COLO668 (cell line): ENCODE measurements around the gene HCN4.
A peak's percentile ranks its signal among the peaks of the same experiment; 100 is the strongest.

Experiments
- DNase-seq: peaks from one replicate; lab custom pipeline; 2025; ENCODE audit not compliant: unreplicated experiment; lab: John Stamatoyannopoulos, UW

Gene HCN4

DNA sequence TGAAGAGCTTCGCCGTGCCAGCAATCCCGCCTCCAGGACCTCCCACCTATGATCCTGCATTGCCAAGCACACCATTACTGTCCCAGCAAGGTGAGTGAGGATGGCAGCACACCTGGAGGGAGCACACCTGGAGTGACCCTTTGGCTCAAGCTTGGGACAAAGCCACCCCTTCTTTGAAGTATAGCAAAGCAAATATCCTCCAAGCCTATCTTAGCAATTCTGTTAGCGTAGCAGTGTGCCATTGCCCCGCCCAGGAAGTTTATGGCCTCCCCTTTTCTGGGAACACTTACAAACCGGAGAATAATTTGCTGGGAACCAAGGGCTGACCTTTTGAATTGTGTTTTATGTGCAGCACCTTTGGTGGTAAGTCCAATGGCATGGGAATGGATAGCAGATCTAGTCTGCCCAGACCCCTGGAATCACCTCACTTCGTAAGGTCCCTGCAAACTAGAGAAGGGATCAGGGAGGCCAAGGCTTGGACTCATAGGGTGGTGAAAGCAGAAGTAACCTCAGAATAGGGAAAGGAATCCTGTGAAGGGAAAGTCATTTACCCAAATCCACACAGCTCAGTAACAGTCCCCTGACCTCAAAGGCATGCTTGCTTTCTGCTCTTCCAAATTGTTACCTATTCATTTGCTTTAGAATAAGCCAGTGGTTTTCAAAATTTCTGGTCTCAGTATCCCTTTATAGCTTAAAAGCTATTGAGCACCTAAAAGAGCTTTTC, 70.1 kb downstream of the HCN4 start:
- no peak for DNase-seq

DNA sequence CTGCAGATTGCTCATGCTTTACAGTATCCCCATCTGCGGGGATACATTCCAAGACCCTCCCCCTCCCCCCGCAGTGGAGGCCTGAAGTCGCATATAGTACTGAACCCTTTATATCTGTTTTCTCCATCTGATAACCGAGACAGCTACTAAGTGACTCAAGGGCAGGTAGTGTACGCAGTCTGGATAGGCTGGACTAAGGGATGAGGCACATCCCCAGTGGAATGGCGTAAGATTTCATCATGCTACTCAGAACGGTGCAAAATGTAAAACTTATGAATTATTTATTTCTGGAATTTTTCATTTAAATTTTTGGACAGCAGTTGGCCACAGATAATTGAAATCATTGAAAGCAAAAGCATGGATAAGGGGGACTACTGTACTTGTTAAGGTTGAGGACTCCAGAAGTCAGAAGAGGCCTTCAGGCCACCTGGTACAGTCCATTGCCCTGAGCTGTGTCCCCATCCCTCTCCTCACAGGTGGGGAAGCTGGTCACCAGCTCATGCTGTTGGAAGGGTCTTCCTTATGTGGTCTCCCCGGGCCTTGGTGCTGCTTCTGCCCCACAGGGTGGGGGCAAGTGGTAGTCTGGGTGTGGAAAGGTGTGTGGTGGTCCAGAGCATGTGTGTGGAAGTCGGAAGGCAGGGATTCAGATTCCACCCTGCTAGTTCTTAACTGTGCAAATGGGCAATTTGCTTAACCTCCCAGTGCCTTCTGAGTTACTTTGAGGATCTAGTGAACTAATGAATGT, 72.0 kb downstream of the HCN4 start:
- DNase-seq = no peak

GRCh38 chr15:73295630-73296286, 73.0 kb downstream of the HCN4 start:
- no peak for DNase-seq

- DNase-seq = no peak
Observed at GRCh38 chr15:73293773-73294172, 75.0 kb downstream of the HCN4 start.

- no peak for DNase-seq
Observed at GRCh38 chr15:73291441-73291840, 77.3 kb downstream of the HCN4 start.

- DNase-seq = no peak
Observed at GRCh38 chr15:73287019-73287418, 81.7 kb downstream of the HCN4 start.

DNA sequence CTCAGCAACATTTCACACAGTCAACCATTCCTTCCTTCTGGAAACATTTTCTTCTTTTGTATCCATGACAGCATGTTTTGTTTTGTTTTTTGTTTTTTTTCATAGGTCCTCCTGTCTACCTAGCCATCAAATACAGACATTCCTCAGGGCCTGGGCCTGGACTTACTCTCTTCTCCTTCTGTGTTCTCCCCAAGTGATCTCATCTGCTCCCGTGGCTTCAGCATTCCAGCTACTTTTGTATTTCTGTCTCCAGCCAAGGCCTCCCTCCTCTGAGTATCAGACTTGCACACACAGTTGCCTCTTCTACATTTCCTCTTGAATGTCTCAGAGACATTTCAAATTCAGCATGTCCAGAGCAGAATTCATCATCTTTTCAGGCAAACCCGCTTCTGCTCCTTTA, 82.4 kb downstream of the HCN4 start:
- DNase-seq = no peak

GRCh38 chr15:73284090-73284716, 84.6 kb downstream of the HCN4 start:
- DNase-seq = no peak

DNA sequence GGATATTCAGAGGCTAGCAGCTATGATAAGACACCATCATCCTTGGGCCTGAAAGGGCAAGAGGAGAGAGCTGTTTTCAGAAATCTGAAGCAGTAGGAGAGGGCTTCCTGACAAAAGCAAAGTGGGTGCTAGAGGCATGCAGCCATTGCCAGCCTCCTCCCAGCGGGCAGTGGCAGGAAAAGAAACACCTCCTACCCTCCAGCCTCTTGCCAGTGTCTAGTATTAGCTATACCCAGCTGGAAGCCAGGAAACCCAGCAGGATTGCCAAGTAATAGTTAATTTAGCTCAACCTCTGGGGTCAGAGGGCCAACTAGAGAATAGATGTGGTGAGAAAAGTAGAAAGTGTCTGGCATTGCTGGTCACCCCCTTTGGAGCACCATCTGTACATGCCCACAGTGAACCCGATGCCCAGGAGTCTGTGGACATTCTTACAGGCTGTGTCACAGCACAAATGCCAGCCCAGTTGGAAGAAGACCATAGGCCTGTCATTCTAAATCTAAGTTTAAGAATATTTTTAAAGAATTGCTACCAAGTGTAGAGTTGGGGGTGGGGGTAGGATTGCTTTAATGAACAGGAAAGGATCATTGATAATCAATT, 85.3 kb downstream of the HCN4 start:
- no peak for DNase-seq

DNA sequence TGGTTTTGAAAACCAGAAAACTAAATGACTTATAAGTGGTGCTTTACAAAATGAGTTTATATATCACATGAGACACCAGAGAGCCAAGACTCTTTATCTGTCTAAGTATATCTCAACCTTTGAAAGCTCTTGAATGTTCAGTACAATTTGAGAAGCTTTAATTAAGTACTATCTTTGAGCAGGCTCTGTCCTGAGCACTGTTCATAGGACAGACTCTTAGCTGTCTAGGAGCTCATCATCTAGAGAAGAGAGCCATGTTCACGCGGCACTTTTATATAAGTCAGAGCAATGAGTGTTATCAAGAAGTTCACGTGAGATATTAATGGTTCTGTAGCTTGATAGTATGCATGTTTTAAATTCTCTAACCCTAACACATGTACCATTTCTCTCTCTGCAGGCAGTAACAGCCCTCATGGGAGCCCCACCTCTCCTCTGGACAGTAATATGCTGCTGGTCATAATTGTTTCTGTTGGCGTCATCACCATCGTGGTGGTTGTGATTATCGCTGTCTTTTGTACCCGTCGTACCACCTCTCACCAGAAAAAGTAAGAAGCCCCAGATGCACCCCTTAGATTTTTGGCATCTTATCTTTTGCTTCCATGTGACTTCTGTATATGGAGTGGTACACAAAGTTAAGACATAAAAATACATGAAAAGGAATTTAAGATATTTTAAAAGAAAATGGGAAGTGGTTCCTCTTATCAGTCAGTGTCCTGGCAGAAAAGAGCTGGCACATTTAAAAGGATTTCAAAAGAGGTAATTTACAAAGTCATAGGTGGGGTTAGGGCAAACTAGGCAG, 86.0 kb downstream of the HCN4 start:
- no peak for DNase-seq

DNA sequence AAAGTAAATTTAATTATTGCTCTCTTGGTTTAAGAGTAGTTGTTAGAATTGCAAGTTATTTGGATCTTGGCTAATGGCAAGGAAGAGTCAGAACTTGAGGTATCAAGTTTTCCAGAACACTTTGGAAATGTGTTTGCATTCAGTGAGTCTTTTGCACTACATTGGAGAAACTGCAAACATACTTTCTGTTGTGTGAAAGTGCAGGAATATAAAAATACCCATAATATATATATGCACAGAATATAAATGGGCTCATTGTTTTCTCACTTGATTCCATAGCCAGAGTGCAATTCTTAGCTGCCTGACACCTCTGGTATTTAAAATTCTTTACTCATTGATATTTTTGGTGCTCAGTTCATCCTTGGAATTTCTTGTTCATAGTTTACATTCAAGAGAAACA, 92.9 kb downstream of the HCN4 start:
- DNase-seq = no peak

DNA sequence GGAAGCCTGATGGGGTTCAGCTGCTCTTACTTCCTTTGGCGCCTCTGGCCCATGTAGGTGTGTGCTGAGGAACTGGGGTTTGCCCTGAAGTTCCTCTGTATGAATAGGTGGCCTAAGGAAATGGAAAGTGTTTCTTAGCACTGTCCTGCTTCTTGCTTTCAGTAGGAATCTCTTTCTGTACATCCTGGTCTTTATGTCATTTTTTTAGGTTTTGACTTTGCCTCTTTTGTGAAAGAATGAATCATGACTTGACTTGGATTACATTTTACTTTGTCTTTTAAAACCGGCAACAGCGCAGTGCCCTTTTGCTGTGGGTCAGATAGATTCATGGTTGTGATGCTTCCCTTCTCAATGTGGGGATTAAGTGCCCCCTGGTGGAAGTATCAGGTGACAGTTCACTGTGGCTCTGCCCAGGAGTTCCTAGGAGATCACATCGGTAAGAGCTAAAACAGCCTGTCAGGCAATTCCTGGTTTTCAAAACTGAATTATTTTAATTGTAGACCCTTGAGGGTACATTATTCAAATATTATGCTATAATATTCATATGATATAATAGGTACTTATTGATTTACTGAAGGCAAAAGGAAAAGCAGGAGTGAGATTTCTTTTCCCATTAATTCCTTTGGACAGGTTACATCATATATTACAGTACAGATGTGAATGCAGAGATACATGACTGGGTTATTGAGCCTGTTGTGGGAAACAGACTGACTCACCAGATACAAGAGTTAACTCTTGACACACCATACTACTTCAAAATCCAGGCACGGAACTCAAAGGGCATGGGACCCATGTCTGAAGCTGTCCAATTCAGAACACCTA, 95.4 kb downstream of the HCN4 start:
- DNase-seq = peak; percentile 50

DNA sequence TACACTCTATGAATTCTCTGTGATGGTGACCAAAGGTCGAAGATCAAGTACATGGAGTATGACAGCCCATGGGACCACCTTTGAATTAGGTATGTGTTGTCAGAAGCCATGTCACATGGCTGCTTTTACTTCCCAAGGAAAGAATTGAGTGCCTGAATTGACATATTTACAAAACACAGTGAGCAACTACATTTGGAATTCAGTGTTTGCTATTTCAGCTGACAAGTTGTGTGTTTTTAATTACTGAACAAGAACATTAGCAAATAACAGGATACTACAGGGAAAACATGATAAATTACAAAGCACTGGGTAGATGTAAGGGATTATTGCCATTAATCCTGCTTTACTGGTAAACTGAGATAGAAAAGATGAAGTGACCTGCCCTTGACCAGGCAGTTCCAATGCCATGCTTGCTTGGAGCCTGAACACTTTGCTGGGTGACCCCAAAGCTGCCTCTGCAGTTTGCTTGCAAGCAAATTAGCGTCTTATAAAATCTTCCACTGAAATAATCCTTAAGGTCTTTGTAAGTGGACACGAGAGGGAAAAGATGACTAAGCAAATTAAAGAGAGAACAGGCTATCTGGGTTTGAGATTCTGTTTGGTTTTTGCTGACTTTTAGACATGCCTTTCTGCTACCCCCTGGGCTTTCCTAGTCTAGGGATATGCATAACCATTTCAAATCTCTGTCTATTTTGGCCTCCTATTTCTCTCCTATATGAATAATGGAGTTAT, 98.2 kb downstream of the HCN4 start:
- no peak for DNase-seq
